Heart right ventricle (tissue), 16 donors: ENCODE results near the gene CTCFL. TPM values are rescaled to one million over a fixed set of nuclear protein-coding genes. Genes with fewer than 3 reads are reported as not detected.
"Not testable (repeated sequence)": the region's sequence is repeated elsewhere in the genome, so short reads cannot be mapped to it uniquely, and the experiment has no call there.

Experiments
- ATAC-seq, 8 donors: fragments of 200-7000 bp; cut with Tn5 transposase; one replicate each; pipeline ENCODE4 v1.9.1; 2020; ENCODE audit warnings: mild to moderate bottlenecking in 8 of 8, moderate library complexity in 8 of 8, moderate number of reproducible peaks in 1 of 8
- DNase-seq, 2 donors: peaks; one replicate each; pipeline ENCODE4 v3.0.0-alpha.2; 2020
- H3K27ac ChIP-seq, 10 donors: fragments of 200-600 bp; sonication (generic) in 2 of 10; one replicate each; pipeline versions ENCODE4 v1.5.0 to v1.8.0; 2020 to 2022; ENCODE audit warnings: mild to moderate bottlenecking in 3 of 10
- H3K27me3 ChIP-seq, 7 donors: fragments of 200-600 bp; one replicate each; pipeline ENCODE4 v1.8.0; 2021 to 2022; ENCODE audit warnings: mild to moderate bottlenecking in 2 of 7
- H3K36me3 ChIP-seq, 9 donors: fragments of 200-600 bp; sonication (generic) in 1 of 9; one replicate each; pipeline versions ENCODE4 v1.5.0 to v1.8.0; 2020 to 2022; ENCODE audit warnings: mild to moderate bottlenecking in 2 of 9
- H3K4me1 ChIP-seq, 9 donors: fragments of 200-600 bp; sonication (generic) in 1 of 9; one replicate each; pipeline versions ENCODE4 v1.5.0 to v1.8.0; 2020 to 2022; ENCODE audit warnings: mild to moderate bottlenecking in 4 of 9
- H3K4me3 ChIP-seq, 10 donors: fragments of 200-600 bp; sonication (generic) in 2 of 10; one replicate each; pipeline versions ENCODE4 v1.5.0 to v1.8.0; 2020 to 2022; ENCODE audit warnings: mild to moderate bottlenecking in 7 of 10, moderate library complexity in 2 of 10
- H3K9me3 ChIP-seq, 11 donors: fragments of 200-600 bp in 10 of 11; sonication (generic) in 2 of 11; one replicate each; pipeline versions ENCODE4 v1.5.0 to v1.8.0; 2013 to 2022; ENCODE audit warnings: mild to moderate bottlenecking in 2 of 11, control low read depth in 1 of 11, moderate library complexity in 1 of 11
- CTCF ChIP-seq, 9 donors: fragments of 200-600 bp; sonication (generic) in 2 of 9; IDR thresholded peaks; one replicate each; pipeline versions ENCODE4 v1.5.0 to v1.8.0; 2021 to 2022; ENCODE audit warnings: antibody characterized with exemption in 9 of 9, mild to moderate bottlenecking in 5 of 9, moderate library complexity in 1 of 9
- WGBS, 2 donors: extraction: QIAGEN DNeasy Blood & Tissue Kit; methylation state at CpG; one replicate each; pipeline ENCODE4 v1.1.7; 2013; ENCODE audit warnings: inconsistent platforms in 1 of 2; 5-methylcytosine and 5-hydroxymethylcytosine counted together
- intact Hi-C, 10 donors: fragments of 100-400 bp; cut with DNase I; formaldehyde crosslinking; loops; one replicate each; pipeline versions ENCODE4 v1.11.1 to v1.14.2; 2022
- polyA plus RNA-seq, 2 donors: library from polyadenylated mRNA; stranded (reverse); fragments of 200-250 nt; gene quantifications; one replicate each; pipeline ENCODE4 v1.2.3, GENCODE V29; 2013
- total RNA-seq, 10 donors: library from RNA; stranded (reverse); fragmentation: NEBNext Ultra II Directional in 3 of 10; extraction: Animal tissue kit (Norgen Biotek cat#: 25700) in 3 of 10; gene quantifications; one replicate each; pipeline versions ENCODE4 v1.2.1 to v1.2.4, GENCODE V29; 2021 to 2023
- donor health status: Arrhythmogenic right ventricular cardiomyopathy.
- donor health status: ischemic (EF 13 %, LVEDD 7.1; RV severe dilation, severe dysfunction).
- donor health status: healthy with polysubstance abuse.
- donor health status: DM: no; HTN: yes; CAD: no.
- donor health status: DM: no; HTN: no; CAD: no.
- donor health status: ischemic (EF 25% LVEDD 6.9; RV normal size, moderate dysfunction).
- donor health status: ischemic (EF 25% LVEDD 5.7; RV mildly dilated, moderate dysfunction).
- donor health status: healthy.
- donor health status: DM: yes; HTN: yes; CAD: no.
- donor health status: Ischemic cardiomyopathy.
- donor health status: ischemic (EF 35%, LVEDD 5.7; RV mildly dilated, moderate dysfunction).
- donor health status: nonischemic (EF 11% LVEDD 7.7; RV severe dilation, severe dysfunction).
- donor health status: DM: yes; HTN: yes; CAD: no.
- donor health status: PGD.
- donor health status: ischemic (EF 29% LVEDD 5.4; RV normal size, mild dysfunction).
- donor health status: nonischemic (EF 23%, LVEDD 6.1; RV moderate dilation, normal function).

The CTCFL gene
- total and polyA plus RNA-seq, 12 donors = not detected

DNA sequence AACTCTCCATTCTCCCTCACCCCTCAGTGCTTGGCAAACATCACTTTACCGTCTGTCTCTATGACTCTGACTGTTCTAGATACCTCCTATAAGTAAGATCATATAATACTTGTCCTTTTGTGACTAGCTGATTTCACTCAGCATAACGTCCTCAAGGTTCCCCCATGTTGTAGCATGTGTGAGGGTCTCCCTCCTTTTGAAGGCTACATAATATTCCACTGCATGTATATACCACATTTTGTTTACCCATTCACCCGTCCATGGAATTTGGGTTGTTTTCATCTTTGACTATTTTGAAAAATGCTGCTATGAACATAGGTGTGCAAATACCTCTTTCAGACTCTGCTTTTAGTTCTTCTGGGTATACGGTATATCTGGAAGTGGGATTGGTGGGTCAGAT is 28.3 kb downstream of the CTCFL start:
- intact Hi-C loops = loop anchor here in 7 of 10 donors (2.0 to 10.0 kb wide), 5 partner anchors 62 to 402 kb away; no protein-coding TSS in a partner anchor

GRCh38 chr20:57495978-57496377 is 29.0 kb downstream of the CTCFL start:
- no peak for TF ChIP-seq CTCF (IDR thresholded peaks at IDR 0.05)
- DNase-seq = no peak
- H3K4me1 ChIP-seq = peaks cover 0 to 24% (median 16%) of the 10 kb centered on the region in 9 donors
- WGBS, 2 donors = 78 to 80% methylated on average over 11 of the region's 11 CpGs
- no peak overlapping the region for H3K4me3 ChIP-seq
- H3K27me3 ChIP-seq = peaks cover 0 to 50% (median 0%) of the 10 kb centered on the region in 7 donors
- no peak overlapping the region for H3K27ac ChIP-seq
- no peak for ATAC-seq
- no peaks in the 10 kb centered on the region for H3K36me3 ChIP-seq
- intact Hi-C loops = loop anchor here (1.0 to 10.0 kb wide), 8 partner anchors 61 to 401 kb away; no protein-coding TSS in a partner anchor
- no peaks in the 10 kb centered on the region for H3K9me3 ChIP-seq

More for the DNA sequence above, 28.3 kb downstream of the CTCFL start:
- H3K4me3 ChIP-seq = no peak overlapping the region
- H3K4me1 ChIP-seq = peaks cover 0 to 24% (median 16%) of the 10 kb centered on the region in 9 donors
- H3K9me3 ChIP-seq = no peaks in the 10 kb centered on the region
- no peak overlapping the region for H3K27ac ChIP-seq
- TF ChIP-seq CTCF (IDR thresholded peaks at IDR 0.05) = no peak
- 90 to 91% methylated on average over 4 of the region's 4 CpGs for WGBS, 2 donors
- H3K27me3 ChIP-seq = peaks cover 0 to 55% (median 0%) of the 10 kb centered on the region in 7 donors
- DNase-seq (no peak), ATAC-seq (no peak)
- H3K36me3 ChIP-seq = no peaks in the 10 kb centered on the region

DNA sequence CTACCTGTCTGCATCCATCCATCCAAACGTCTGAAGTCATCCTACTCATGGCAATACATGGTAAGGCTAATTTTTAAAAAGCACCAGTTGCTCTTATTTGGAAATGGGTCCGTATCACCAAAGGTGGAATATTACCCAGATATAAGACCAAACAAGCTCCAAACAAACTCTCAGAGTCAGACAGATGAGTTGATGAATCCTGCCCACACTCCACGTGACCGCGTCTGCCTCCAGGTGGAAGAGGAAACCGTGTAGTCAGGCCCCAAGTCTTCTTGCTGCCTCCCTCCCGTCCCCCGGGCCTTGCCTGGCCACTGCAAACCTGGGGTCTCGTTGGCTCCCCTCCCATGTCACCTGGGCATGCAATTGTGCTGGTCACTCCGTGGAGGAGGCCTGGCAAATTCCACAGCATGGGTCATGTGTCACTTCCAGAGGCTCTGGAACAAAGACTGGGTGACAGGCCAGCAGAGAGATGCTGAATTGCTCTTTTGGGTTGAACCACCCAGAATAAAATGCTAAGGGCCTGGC is 31.8 kb downstream of the CTCFL start:
- ATAC-seq = peak in 1 of 8 donors; percentile 19
- no peak for TF ChIP-seq CTCF (IDR thresholded peaks at IDR 0.05)
- no peak for DNase-seq
- peaks cover 0 to 23% (median 0%) of the 10 kb centered on the region in 7 donors for H3K27me3 ChIP-seq
- no peak overlapping the region for H3K4me3 ChIP-seq
- peaks cover 0 to 14% (median 11%) of the 10 kb centered on the region in 9 donors for H3K4me1 ChIP-seq
- H3K36me3 ChIP-seq = no peaks in the 10 kb centered on the region
- H3K9me3 ChIP-seq = no peaks in the 10 kb centered on the region
- intact Hi-C loops = loop anchor here in 2 of 10 donors (1.0 to 10.0 kb wide), 3 partner anchors 58 to 398 kb away; no protein-coding TSS in a partner anchor
- 75 to 79% methylated on average over 10 of the region's 10 CpGs for WGBS, 2 donors
- no peak overlapping the region for H3K27ac ChIP-seq

- H3K4me1 ChIP-seq = peaks cover 0 to 14% (median 10%) of the 10 kb centered on the region in 9 donors
- ATAC-seq = no peak
- no peak overlapping the region for H3K27ac ChIP-seq
- H3K27me3 ChIP-seq = peaks cover 0 to 9% (median 0%) of the 10 kb centered on the region in 7 donors
- intact Hi-C loops = loop anchor here in 2 of 10 donors (10.0 kb wide), 2 partner anchors 57 to 397 kb away; no protein-coding TSS in a partner anchor
- no peak for TF ChIP-seq CTCF (IDR thresholded peaks at IDR 0.05)
- H3K4me3 ChIP-seq = no peak overlapping the region
- WGBS, 2 donors = 67 to 71% methylated on average over 6 of the region's 6 CpGs
- H3K36me3 ChIP-seq = no peaks in the 10 kb centered on the region
- no peaks in the 10 kb centered on the region for H3K9me3 ChIP-seq
- no peak for DNase-seq
Observed at GRCh38 chr20:57491373-57491772, 33.6 kb downstream of the CTCFL start.

- H3K4me3 ChIP-seq, intact Hi-C loops, H3K27ac ChIP-seq, DNase-seq, ATAC-seq, H3K9me3 ChIP-seq, H3K4me1 ChIP-seq, H3K36me3 ChIP-seq, H3K27me3 ChIP-seq: not testable (repeated sequence)
- WGBS, 2 donors = 93 to 97% methylated on average over 5 of the region's 5 CpGs
Observed at GRCh38 chr20:57488277-57488676, 36.7 kb downstream of the CTCFL start.
